ENCODE results near the gene COLEC11.

COLEC11 gene

GRCh38 chr2:3649581-3649980 lies 54.7 kb downstream of the COLEC11 start (continued):
- TF ChIP-seq ISL1 (CRISPR knock-in tag; IDR thresholded peaks at IDR 0.05) (no peak), ARNTL (CRISPR knock-in tag; IDR thresholded peaks at IDR 0.05; ENCODE audit: borderline replicate concordance, low read depth) (no peak), TOX (CRISPR knock-in tag; IDR thresholded peaks at IDR 0.05; ENCODE audit: borderline replicate concordance) (no peak), PATZ1 (CRISPR knock-in tag; IDR thresholded peaks at IDR 0.05; ENCODE audit: borderline replicate concordance) (no peak), ZNF70 (CRISPR knock-in tag; IDR thresholded peaks at IDR 0.05) (no peak), ZFP3 (CRISPR knock-in tag; IDR thresholded peaks at IDR 0.05) (no peak), ZC3H10 (CRISPR knock-in tag; IDR thresholded peaks at IDR 0.05) (no peak), RARB (CRISPR knock-in tag; IDR thresholded peaks at IDR 0.05) (no peak), PPARA (CRISPR knock-in tag; IDR thresholded peaks at IDR 0.05; ENCODE audit: borderline replicate concordance) (no peak)

- peak; percentile 8; the same call in 2 of the 3 replicates for ATAC-seq
- no peak for TF ChIP-seq PPARA (CRISPR knock-in tag; IDR thresholded peaks at IDR 0.05; ENCODE audit: borderline replicate concordance)
- TF ChIP-seq, protein P1, sequence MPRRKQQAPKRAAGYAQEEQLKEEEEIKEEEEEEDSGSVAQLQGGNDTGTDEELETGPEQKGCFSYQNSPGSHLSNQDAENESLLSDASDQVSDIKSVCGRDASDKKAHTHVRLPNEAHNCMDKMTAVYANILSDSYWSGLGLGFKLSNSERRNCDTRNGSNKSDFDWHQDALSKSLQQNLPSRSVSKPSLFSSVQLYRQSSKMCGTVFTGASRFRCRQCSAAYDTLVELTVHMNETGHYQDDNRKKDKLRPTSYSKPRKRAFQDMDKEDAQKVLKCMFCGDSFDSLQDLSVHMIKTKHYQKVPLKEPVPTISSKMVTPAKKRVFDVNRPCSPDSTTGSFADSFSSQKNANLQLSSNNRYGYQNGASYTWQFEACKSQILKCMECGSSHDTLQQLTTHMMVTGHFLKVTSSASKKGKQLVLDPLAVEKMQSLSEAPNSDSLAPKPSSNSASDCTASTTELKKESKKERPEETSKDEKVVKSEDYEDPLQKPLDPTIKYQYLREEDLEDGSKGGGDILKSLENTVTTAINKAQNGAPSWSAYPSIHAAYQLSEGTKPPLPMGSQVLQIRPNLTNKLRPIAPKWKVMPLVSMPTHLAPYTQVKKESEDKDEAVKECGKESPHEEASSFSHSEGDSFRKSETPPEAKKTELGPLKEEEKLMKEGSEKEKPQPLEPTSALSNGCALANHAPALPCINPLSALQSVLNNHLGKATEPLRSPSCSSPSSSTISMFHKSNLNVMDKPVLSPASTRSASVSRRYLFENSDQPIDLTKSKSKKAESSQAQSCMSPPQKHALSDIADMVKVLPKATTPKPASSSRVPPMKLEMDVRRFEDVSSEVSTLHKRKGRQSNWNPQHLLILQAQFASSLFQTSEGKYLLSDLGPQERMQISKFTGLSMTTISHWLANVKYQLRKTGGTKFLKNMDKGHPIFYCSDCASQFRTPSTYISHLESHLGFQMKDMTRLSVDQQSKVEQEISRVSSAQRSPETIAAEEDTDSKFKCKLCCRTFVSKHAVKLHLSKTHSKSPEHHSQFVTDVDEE (CRISPR knock-in tag; IDR thresholded peaks at IDR 0.05): no peak
- TF ChIP-seq BACH2 (CRISPR knock-in tag; IDR thresholded peaks at IDR 0.05; ENCODE audit: borderline replicate concordance): no peak
Measured at GRCh38 chr2:3650140-3650920, 55.4 kb downstream of the COLEC11 start.

GRCh38 chr2:3651691-3652648 lies 57.1 kb downstream of the COLEC11 start:
- no peak for ATAC-seq
- no peak for TF ChIP-seq ZNF8 (CRISPR knock-in tag; IDR thresholded peaks at IDR 0.05)

DNA sequence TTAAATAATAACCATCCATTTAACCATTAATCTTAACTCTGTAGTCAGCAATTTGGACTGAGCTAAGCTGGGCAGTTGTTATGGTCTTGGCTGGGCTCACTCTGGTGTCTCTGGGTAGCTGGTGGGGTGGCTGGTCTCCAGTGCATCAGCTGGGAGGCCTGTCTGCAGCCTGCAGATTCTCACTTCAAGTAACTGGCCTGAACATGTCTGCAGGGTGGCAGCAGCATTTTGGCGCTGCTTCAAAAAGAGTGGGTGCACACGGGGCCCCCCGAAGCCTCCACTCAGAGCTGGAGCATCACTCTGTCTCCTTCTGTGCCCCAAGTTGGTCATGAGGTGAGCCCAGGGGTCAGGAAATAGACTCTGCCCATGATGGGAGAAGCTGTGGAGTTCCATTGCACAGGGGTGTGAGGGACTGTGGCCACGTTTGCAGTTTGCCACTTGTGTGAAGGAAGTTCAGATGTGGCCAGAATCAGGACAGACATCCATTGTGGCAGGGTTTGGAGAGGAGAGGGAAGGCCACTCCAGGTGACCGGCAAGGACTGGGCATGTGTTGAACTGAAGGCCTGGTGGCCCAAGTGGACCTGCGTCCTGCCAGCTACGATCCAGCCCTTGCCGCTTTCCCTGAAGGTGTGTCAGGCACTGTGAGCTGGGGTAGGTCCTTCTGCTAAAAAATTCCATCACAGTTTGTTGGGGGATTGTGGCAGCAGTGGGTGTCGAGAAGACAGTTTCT lies 58.1 kb downstream of the COLEC11 start:
- no peak for TF ChIP-seq ZNF8 (CRISPR knock-in tag; IDR thresholded peaks at IDR 0.05)
- no peak for TF ChIP-seq GLIS3 (CRISPR knock-in tag; IDR thresholded peaks at IDR 0.05)
- TF ChIP-seq ZC3H10 (CRISPR knock-in tag; IDR thresholded peaks at IDR 0.05): no peak
- TF ChIP-seq PPARA (CRISPR knock-in tag; IDR thresholded peaks at IDR 0.05; ENCODE audit: borderline replicate concordance): no peak
- TF ChIP-seq ZFP3 (CRISPR knock-in tag; IDR thresholded peaks at IDR 0.05): no peak
- TF ChIP-seq ESRRG (CRISPR knock-in tag; IDR thresholded peaks at IDR 0.05): no peak
- ATAC-seq: no peak

DNA sequence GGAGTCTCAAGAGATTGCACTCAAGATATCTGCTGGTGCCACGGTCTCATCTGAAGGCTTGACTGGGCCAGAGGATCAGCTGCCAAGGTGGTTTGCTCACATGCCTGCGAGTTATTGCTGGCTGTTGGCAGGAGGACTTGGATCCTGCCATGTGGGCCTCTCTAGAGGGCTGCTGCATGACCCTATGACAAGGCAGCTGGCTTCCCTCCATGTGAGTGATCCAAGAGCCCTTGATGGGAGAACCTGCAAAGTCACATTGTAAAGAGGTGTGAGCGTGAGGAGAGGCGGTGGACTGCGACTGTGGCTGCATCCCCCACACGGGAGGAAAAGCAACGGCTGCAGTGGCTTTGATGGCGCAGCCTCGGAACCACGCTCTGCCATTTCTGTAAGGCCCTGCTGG lies 59.1 kb downstream of the COLEC11 start:
- no peak for ATAC-seq
- TF ChIP-seq ISL1 (CRISPR knock-in tag; IDR thresholded peaks at IDR 0.05) (no peak), TCF4 (CRISPR knock-in tag; IDR thresholded peaks at IDR 0.05; ENCODE audit: borderline replicate concordance) (no peak), PATZ1 (CRISPR knock-in tag; IDR thresholded peaks at IDR 0.05; ENCODE audit: borderline replicate concordance) (no peak), CREB5 (CRISPR knock-in tag; IDR thresholded peaks at IDR 0.05; ENCODE audit: low read depth) (no peak), ARNTL (CRISPR knock-in tag; IDR thresholded peaks at IDR 0.05; ENCODE audit: borderline replicate concordance, low read depth) (no peak), CSDC2 (CRISPR knock-in tag; IDR thresholded peaks at IDR 0.05) (no peak)
- TF ChIP-seq, protein P2, sequence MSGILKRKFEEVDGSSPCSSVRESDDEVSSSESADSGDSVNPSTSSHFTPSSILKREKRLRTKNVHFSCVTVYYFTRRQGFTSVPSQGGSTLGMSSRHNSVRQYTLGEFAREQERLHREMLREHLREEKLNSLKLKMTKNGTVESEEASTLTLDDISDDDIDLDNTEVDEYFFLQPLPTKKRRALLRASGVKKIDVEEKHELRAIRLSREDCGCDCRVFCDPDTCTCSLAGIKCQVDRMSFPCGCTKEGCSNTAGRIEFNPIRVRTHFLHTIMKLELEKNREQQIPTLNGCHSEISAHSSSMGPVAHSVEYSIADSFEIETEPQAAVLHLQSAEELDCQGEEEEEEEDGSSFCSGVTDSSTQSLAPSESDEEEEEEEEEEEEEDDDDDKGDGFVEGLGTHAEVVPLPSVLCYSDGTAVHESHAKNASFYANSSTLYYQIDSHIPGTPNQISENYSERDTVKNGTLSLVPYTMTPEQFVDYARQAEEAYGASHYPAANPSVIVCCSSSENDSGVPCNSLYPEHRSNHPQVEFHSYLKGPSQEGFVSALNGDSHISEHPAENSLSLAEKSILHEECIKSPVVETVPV (CRISPR knock-in tag; IDR thresholded peaks at IDR 0.05): no peak
- TF ChIP-seq, protein P1 (CRISPR knock-in tag; IDR thresholded peaks at IDR 0.05): no peak
